GM19452 (cell line): Measurements from ENCODE around the gene RGS10.
"Not testable (repeated sequence)": the region's sequence is repeated elsewhere in the genome, so short reads cannot be mapped to it uniquely, and the experiment has no call there.

Experiments used
- ATAC-seq: cut with Tn5 transposase; IDR thresholded peaks from one replicate; pipeline ENCODE4 v1.9.1; 2021; ENCODE audit not compliant: unreplicated experiment

RGS10 gene

GRCh38 chr10:119473771-119474170, 68.7 kb downstream of the RGS10 start:
- ATAC-seq: no peak

GRCh38 chr10:119470920-119471702, 71.4 kb downstream of the RGS10 start:
- ATAC-seq: no peak

GRCh38 chr10:119469846-119470245, 72.7 kb downstream of the RGS10 start:
- ATAC-seq: no peak

- no peak for ATAC-seq
Measured at GRCh38 chr10:119469325-119469707, 73.2 kb downstream of the RGS10 start.

- no peak for ATAC-seq
Measured at GRCh38 chr10:119468542-119469324, 73.8 kb downstream of the RGS10 start.

- no peak for ATAC-seq
Measured at GRCh38 chr10:119466655-119467054, 75.9 kb downstream of the RGS10 start.

- no peak for ATAC-seq
Measured at GRCh38 chr10:119466076-119466475, 76.4 kb downstream of the RGS10 start.

GRCh38 chr10:119465085-119465484, 77.4 kb downstream of the RGS10 start:
- no peak for ATAC-seq

- not testable (repeated sequence) for ATAC-seq
Measured at GRCh38 chr10:119463195-119463594, 79.3 kb downstream of the RGS10 start.

- ATAC-seq: no peak
Measured at GRCh38 chr10:119462773-119463172, 79.7 kb downstream of the RGS10 start.

- ATAC-seq: no peak
Measured at GRCh38 chr10:119461923-119462322, 80.6 kb downstream of the RGS10 start.

- peak; percentile 57 for ATAC-seq
Measured at GRCh38 chr10:119461380-119461779, 81.1 kb downstream of the RGS10 start.

- no peak for ATAC-seq
Measured at GRCh38 chr10:119460369-119461195, 81.9 kb downstream of the RGS10 start.

- ATAC-seq: no peak
Measured at GRCh38 chr10:119459681-119460340, 82.7 kb downstream of the RGS10 start.

GRCh38 chr10:119457966-119458766, 84.4 kb downstream of the RGS10 start:
- no peak for ATAC-seq

- no peak for ATAC-seq
Measured at GRCh38 chr10:119456435-119456810, 86.1 kb downstream of the RGS10 start.

GRCh38 chr10:119455609-119456434, 86.7 kb downstream of the RGS10 start:
- no peak for ATAC-seq

GRCh38 chr10:119454990-119455389, 87.5 kb downstream of the RGS10 start:
- ATAC-seq: no peak

GRCh38 chr10:119454316-119454715, 88.2 kb downstream of the RGS10 start:
- no peak for ATAC-seq
